ENCODE data around the gene ABCG1. TPM values are rescaled to one million over a fixed set of nuclear protein-coding genes. Genes with fewer than 3 reads are reported as not detected.
"Not testable (repeated sequence)": the region's sequence is repeated elsewhere in the genome, so short reads cannot be mapped to it uniquely, and the experiment has no call there.

ABCG1 gene
- total and polyA plus RNA-seq, 2 experiments from 2014 or later = 1.3 to 4.4 TPM

DNA sequence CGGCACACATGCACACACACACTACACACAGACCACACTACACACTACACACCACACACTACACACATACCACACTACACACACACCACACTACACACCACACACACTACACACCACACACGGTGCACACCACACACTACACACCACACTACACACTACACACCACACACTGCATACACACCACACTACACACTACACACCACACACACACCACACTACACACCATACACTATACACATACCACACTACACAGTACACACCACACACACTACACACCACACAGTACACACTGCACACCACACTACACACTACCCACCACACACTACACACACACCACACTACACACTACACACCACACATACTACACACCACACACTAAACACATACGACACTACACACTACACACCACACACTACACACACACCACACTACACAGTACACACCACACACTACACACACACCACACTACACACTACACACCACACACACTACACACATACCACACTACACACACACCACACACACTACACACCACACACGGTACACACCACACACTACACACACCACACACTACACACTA, 73.7 kb downstream of the ABCG1 start:
- H3K4me2 ChIP-seq; H2AFZ ChIP-seq; H3K27me3 ChIP-seq (ENCODE audit: insufficient read depth); H3F3A ChIP-seq (replicated peaks; ENCODE audit: low read depth); H3K4me3 ChIP-seq; H3K27ac ChIP-seq (ENCODE audit: low read depth); H3K4me1 Mint-ChIP-seq; H4K20me1 ChIP-seq (replicated peaks; ENCODE audit: insufficient read depth); ATAC-seq; H3K9me2 ChIP-seq (ENCODE audit: insufficient read depth); H3K36me3 ChIP-seq (ENCODE audit: insufficient read depth); H3K79me2 ChIP-seq (replicated peaks; ENCODE audit: insufficient read depth); H3K27ac Mint-ChIP-seq; H3K4me3 Mint-ChIP-seq; H3K9me3 Mint-ChIP-seq; H3K4me1 ChIP-seq (ENCODE audit: insufficient read depth); DNase-seq (ENCODE audit: low spot score): not testable (repeated sequence)
- Mint-ChIP-seq H3K36me3 (ENCODE audit: low read depth) (peaks cover 19% of the 10 kb centered on the region), H3K27me3 (ENCODE audit: insufficient read depth, low read depth, poor library complexity) (peaks cover 11% of the 10 kb centered on the region)

DNA sequence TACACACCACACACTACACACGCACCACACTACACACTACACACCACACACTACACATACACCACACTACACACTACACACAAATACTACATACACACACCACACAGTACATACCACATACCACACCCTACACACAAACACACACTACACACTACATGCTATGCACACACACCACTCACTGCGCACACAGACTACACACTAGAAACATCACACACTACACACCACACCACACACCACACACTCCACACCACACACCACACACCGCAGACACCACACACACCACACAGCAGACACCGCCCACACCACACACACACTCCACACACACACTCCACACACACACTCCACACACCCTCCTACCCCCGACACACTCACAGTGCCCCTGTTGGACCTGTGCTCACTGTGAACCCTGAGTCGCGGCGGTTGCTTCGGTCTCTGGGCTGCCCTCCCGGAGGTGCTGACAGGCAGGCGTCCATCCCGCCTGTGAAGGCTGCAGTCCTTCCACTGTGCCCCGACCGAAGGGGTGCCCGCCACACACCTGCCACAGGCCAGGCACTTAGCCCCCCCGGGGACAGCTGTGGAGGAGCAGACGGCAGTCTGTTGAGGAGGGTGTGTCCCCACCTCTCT, 74.8 kb downstream of the ABCG1 start:
- H3K36me3 Mint-ChIP-seq (ENCODE audit: low read depth) = peaks cover 10% of the 10 kb centered on the region
- DNase-seq (ENCODE audit: low spot score) (no peak), ATAC-seq (no peak)
- no peaks in the 10 kb centered on the region for H4K20me1 ChIP-seq (replicated peaks; ENCODE audit: insufficient read depth)
- TF ChIP-seq, protein P1, sequence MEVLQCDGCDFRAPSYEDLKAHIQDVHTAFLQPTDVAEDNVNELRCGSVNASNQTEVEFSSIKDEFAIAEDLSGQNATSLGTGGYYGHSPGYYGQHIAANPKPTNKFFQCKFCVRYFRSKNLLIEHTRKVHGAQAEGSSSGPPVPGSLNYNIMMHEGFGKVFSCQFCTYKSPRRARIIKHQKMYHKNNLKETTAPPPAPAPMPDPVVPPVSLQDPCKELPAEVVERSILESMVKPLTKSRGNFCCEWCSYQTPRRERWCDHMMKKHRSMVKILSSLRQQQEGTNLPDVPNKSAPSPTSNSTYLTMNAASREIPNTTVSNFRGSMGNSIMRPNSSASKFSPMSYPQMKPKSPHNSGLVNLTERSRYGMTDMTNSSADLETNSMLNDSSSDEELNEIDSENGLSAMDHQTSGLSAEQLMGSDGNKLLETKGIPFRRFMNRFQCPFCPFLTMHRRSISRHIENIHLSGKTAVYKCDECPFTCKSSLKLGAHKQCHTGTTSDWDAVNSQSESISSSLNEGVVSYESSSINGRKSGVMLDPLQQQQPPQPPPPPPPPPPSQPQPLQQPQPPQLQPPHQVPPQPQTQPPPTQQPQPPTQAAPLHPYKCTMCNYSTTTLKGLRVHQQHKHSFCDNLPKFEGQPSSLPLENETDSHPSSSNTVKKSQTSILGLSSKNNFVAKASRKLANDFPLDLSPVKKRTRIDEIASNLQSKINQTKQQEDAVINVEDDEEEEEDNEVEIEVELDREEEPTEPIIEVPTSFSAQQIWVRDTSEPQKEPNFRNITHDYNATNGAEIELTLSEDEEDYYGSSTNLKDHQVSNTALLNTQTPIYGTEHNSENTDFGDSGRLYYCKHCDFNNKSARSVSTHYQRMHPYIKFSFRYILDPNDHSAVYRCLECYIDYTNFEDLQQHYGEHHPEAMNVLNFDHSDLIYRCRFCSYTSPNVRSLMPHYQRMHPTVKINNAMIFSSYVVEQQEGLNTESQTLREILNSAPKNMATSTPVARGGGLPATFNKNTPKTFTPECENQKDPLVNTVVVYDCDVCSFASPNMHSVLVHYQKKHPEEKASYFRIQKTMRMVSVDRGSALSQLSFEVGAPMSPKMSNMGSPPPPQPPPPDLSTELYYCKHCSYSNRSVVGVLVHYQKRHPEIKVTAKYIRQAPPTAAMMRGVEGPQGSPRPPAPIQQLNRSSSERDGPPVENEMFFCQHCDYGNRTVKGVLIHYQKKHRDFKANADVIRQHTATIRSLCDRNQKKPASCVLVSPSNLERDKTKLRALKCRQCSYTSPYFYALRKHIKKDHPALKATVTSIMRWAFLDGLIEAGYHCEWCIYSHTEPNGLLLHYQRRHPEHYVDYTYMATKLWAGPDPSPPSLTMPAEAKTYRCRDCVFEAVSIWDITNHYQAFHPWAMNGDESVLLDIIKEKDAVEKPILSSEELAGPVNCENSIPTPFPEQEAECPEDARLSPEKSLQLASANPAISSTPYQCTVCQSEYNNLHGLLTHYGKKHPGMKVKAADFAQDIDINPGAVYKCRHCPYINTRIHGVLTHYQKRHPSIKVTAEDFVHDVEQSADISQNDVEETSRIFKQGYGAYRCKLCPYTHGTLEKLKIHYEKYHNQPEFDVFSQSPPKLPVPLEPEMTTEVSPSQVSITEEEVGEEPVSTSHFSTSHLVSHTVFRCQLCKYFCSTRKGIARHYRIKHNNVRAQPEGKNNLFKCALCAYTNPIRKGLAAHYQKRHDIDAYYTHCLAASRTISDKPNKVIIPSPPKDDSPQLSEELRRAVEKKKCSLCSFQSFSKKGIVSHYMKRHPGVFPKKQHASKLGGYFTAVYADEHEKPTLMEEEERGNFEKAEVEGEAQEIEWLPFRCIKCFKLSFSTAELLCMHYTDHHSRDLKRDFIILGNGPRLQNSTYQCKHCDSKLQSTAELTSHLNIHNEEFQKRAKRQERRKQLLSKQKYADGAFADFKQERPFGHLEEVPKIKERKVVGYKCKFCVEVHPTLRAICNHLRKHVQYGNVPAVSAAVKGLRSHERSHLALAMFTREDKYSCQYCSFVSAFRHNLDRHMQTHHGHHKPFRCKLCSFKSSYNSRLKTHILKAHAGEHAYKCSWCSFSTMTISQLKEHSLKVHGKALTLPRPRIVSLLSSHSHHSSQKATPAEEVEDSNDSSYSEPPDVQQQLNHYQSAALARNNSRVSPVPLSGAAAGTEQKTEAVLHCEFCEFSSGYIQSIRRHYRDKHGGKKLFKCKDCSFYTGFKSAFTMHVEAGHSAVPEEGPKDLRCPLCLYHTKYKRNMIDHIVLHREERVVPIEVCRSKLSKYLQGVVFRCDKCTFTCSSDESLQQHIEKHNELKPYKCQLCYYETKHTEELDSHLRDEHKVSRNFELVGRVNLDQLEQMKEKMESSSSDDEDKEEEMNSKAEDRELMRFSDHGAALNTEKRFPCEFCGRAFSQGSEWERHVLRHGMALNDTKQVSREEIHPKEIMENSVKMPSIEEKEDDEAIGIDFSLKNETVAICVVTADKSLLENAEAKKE (CRISPR knock-in tag; IDR thresholded peaks at IDR 0.05) = no peak
- no peak for TF ChIP-seq EZH2 (IDR thresholded peaks at IDR 0.05; ENCODE audit: low read depth, unreplicated experiment)
- no peaks in the 10 kb centered on the region for H3K4me1 ChIP-seq (ENCODE audit: insufficient read depth)
- H3K27me3 ChIP-seq (ENCODE audit: insufficient read depth) = no peaks in the 10 kb centered on the region
- H3F3A ChIP-seq (replicated peaks; ENCODE audit: low read depth) = no peaks in the 10 kb centered on the region
- H2AFZ ChIP-seq = no peak overlapping the region
- no peak overlapping the region for H3K4me3 ChIP-seq
- peaks cover 5% of the 10 kb centered on the region; the same call in 2 of the 3 replicates for H3K9me3 Mint-ChIP-seq
- H3K36me3 ChIP-seq (ENCODE audit: insufficient read depth) = no peaks in the 10 kb centered on the region
- H3K9me2 ChIP-seq (ENCODE audit: insufficient read depth) = no peaks in the 10 kb centered on the region
- H3K4me2 ChIP-seq = no peak overlapping the region
- H3K27ac ChIP-seq (ENCODE audit: low read depth) = no peak overlapping the region
- H3K4me1 Mint-ChIP-seq = peaks cover 11% of the 10 kb centered on the region
- H3K27me3 Mint-ChIP-seq (ENCODE audit: insufficient read depth, low read depth, poor library complexity) = peaks cover 9% of the 10 kb centered on the region
- H3K27ac Mint-ChIP-seq = no peak overlapping the region
- no peaks in the 10 kb centered on the region for H3K79me2 ChIP-seq (replicated peaks; ENCODE audit: insufficient read depth)
- no peak overlapping the region for H3K4me3 Mint-ChIP-seq

Data from GM23338 (cell line).